Esophagus muscularis mucosa (tissue), 4 donors: ENCODE results near the gene TNNT1. TPM values are rescaled to one million over a fixed set of nuclear protein-coding genes. Genes with fewer than 3 reads are reported as not detected.
A peak's percentile ranks its signal among the peaks of the same experiment; 100 is the strongest.

Source experiments
- DNase-seq: peaks from one replicate; pipeline ENCODE4 v3.0.0-alpha.2; 2017; ENCODE audit errors: extremely low spot score
- H3K27ac ChIP-seq, 4 donors: fragments of 200-600 bp; sonication (generic); replicated peaks in 1 of 4; 1 replicate in 3 of 4; 2 replicates in 1 of 4; pipeline ENCODE4 v1.5.1; 2016 to 2019; ENCODE audit warnings: mild to moderate bottlenecking in 1 of 4
- H3K27me3 ChIP-seq, 4 donors: fragments of 200-600 bp; sonication (generic); one replicate each; pipeline versions ENCODE4 v1.5.1 to v1.6.0; 2016 to 2019
- H3K36me3 ChIP-seq, 4 donors: fragments of 200-600 bp; sonication (generic); one replicate each; pipeline ENCODE4 v1.5.1; 2016 to 2019
- H3K4me1 ChIP-seq, 4 donors: fragments of 200-600 bp; sonication (generic); one replicate each; pipeline ENCODE4 v1.5.1; 2016 to 2019
- H3K4me3 ChIP-seq, 4 donors: fragments of 200-600 bp; sonication (generic); 1 replicate in 2 of 4; 2 replicates in 2 of 4; pipeline ENCODE4 v1.5.1; 2016 to 2019; ENCODE audit warnings: mild to moderate bottlenecking in 4 of 4, moderate library complexity in 1 of 4
- H3K9me3 ChIP-seq, 4 donors: fragments of 200-600 bp; sonication (generic); 1 replicate in 3 of 4; 2 replicates in 1 of 4; pipeline ENCODE4 v1.5.1; 2016 to 2019
- CTCF ChIP-seq, 3 experiments: fragments of 200-600 bp in 2 of 3; fragments of 450-650 bp in 1 of 3; sonication (generic) in 2 of 3; IDR thresholded peaks; one replicate each; pipeline ENCODE4 v1.5.1; 2017 to 2019; ENCODE audit warnings: antibody characterized with exemption in 3 of 3, mild to moderate bottlenecking in 2 of 3, moderate library complexity in 1 of 3
- EP300 ChIP-seq: sonication (generic); formaldehyde crosslinking; IDR thresholded peaks from one replicate; pipeline ENCODE4 v1.6.1; 2017; ENCODE audit warnings: antibody characterized with exemption
- POLR2A ChIP-seq: fragments of 450-650 bp; IDR thresholded peaks from one replicate; pipeline ENCODE4 v1.6.1; 2017; ENCODE audit warnings: antibody characterized with exemption, moderate library complexity, mild to moderate bottlenecking, low read depth
- POLR2AphosphoS5 ChIP-seq, 2 donors: sonication (generic); formaldehyde crosslinking; IDR thresholded peaks; one replicate each; pipeline ENCODE4 v1.6.1; 2017; ENCODE audit warnings: antibody characterized with exemption in 2 of 2
- WGBS: methylation state at CpG from one replicate; pipeline ENCODE4 v1.1.5; 2018; 5-methylcytosine and 5-hydroxymethylcytosine counted together
- intact Hi-C: fragments of 100-400 bp; cut with DNase I; formaldehyde crosslinking; loops from one replicate; pipeline ENCODE4 v1.15.1; 2023
- total RNA-seq, 4 donors: library from RNA; depleted of rRNA; stranded (reverse); fragments of >200 nt; gene quantifications; one replicate each; pipeline versions ENCODE4 v1.1.0 to v1.2.1, GENCODE V29; 2016

The TNNT1 gene
- total RNA-seq, 4 donors from 2014 or later, result 2.0 TPM; not detected in 3

- peaks cover 0 to 63% (median 4%) of the 10 kb centered on the region in 4 donors for H3K27me3 ChIP-seq
- H3K4me3 ChIP-seq, result no peak overlapping the region
- 63% methylated on average over 15 of the region's 15 CpGs for WGBS
- intact Hi-C loops, result no loop called here
- TF ChIP-seq EP300 (no peak), CTCF (IDR thresholded peaks at IDR 0.05) (no peak), POLR2AphosphoS5 (IDR thresholded peaks at IDR 0.05) (no peak), POLR2A (no peak)
- no peaks in the 10 kb centered on the region for H3K9me3 ChIP-seq
- no peaks in the 10 kb centered on the region for H3K4me1 ChIP-seq
- no peak for DNase-seq
- no peaks in the 10 kb centered on the region for H3K36me3 ChIP-seq
- peak overlapping the region in 2 of 4 donors; percentile 11 to 51 for H3K27ac ChIP-seq
Observed at GRCh38 chr19:55189403-55189835, 40.4 kb upstream of the TNNT1 start.

GRCh38 chr19:55188625-55189024 is 39.6 kb upstream of the TNNT1 start:
- Histone ChIP-seq H3K27me3 (peaks cover 0 to 59% (median 4%) of the 10 kb centered on the region in 4 donors), H3K27ac (peak overlapping the region in 2 of 4 donors; percentile 11 to 51)
- 59% methylated on average over 8 of the region's 8 CpGs for WGBS

GRCh38 chr19:55186080-55186479 is 37.1 kb upstream of the TNNT1 start:
- TF ChIP-seq POLR2A (no peak), CTCF (IDR thresholded peaks at IDR 0.05) (no peak), POLR2AphosphoS5 (IDR thresholded peaks at IDR 0.05) (no peak), EP300 (no peak)

More at GRCh38 chr19:55188625-55189024, 39.6 kb upstream of the TNNT1 start:
- no peak for DNase-seq
- TF ChIP-seq EP300 (no peak), POLR2A (no peak), POLR2AphosphoS5 (IDR thresholded peaks at IDR 0.05) (no peak), CTCF (IDR thresholded peaks at IDR 0.05) (no peak)
- no peak overlapping the region for H3K4me3 ChIP-seq
- intact Hi-C loops, result no loop called here
- no peaks in the 10 kb centered on the region for H3K9me3 ChIP-seq
- no peaks in the 10 kb centered on the region for H3K4me1 ChIP-seq
- no peaks in the 10 kb centered on the region for H3K36me3 ChIP-seq

GRCh38 chr19:55181740-55182139 is 32.7 kb upstream of the TNNT1 start:
- WGBS, result 66% methylated on average over 11 of the region's 20 CpGs
- TF ChIP-seq CTCF (IDR thresholded peaks at IDR 0.05), result no peak
- no peak for TF ChIP-seq POLR2AphosphoS5 (IDR thresholded peaks at IDR 0.05)
- TF ChIP-seq POLR2A, result no peak
- no peak for TF ChIP-seq EP300
- DNase-seq, result no peak
- Histone ChIP-seq H3K36me3 (no peaks in the 10 kb centered on the region), H3K9me3 (no peaks in the 10 kb centered on the region), H3K27me3 (peaks cover 8 to 95% (median 51%) of the 10 kb centered on the region in 4 donors), H3K4me3 (no peak overlapping the region), H3K4me1 (peaks cover 12 to 18% (median 17%) of the 10 kb centered on the region in 4 donors), H3K27ac (no peak overlapping the region)
- intact Hi-C loops, result no loop called here

More at GRCh38 chr19:55186080-55186479, 37.1 kb upstream of the TNNT1 start:
- 83% methylated on average over 7 of the region's 12 CpGs for WGBS
- Histone ChIP-seq H3K36me3 (no peaks in the 10 kb centered on the region), H3K27me3 (peaks cover 0 to 60% (median 11%) of the 10 kb centered on the region in 4 donors), H3K9me3 (no peaks in the 10 kb centered on the region), H3K4me1 (no peaks in the 10 kb centered on the region), H3K4me3 (no peak overlapping the region), H3K27ac (no peak overlapping the region)
- intact Hi-C loops, result no loop called here
- DNase-seq, result no peak
